ENCODE data around the gene SUCO.

The SUCO gene

DNA sequence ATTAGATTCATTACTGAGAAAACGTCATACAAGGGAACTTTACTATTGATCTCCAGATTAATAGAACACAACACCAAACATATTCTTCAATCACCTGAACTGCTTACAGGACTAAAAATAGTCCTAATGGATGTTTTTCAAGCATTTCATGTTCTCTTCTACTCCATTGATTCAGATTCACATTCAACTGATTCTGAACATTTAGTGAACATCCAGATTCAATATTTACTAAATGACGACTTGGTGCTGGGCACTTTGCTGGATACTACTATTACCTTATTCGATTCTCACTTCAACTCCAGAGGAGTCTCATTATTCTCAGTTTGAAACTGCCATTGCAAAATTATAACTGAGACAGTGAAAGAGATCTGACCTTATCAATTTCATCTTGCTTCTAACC lies 18.8 kb upstream of the SUCO start:
- H3K27ac ChIP-seq (ENCODE audit: insufficient read depth, low read depth, low read length, poor library complexity, severe bottlenecking) = no peak overlapping the region

DNA sequence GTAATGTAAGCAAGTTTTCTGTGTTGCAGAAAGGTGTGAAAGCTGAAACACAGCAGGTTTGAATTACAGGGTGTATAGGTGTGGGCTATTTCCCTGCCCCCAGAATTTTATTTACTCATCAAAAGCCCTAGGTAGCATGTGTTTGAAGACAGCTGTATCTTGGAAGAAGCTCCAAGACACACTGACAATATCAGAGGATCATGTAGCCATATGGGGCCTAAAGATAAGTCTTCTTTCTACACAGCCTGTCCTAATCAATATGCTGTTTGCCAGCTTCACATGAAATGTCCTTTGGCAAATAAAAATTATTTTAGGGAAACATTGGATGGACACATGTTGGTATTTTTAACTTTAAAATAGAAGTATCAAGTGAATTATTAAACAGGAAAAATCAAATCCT lies 17.5 kb upstream of the SUCO start:
- Histone ChIP-seq H3K27ac (ENCODE audit: insufficient read depth, low read depth, low read length, poor library complexity, severe bottlenecking) (no peak overlapping the region), H3K36me3 (ENCODE audit: control insufficient read depth, insufficient read depth, low read length) (no peaks in the 10 kb centered on the region), H3K4me3 (ENCODE audit: insufficient read depth, low read depth, low read length) (no peak overlapping the region), H3K9me3 (ENCODE audit: control insufficient read depth, low read length) (no peaks in the 10 kb centered on the region), H3K4me1 (ENCODE audit: control insufficient read depth, insufficient read depth, low read length) (no peaks in the 10 kb centered on the region), H3K27me3 (ENCODE audit: control insufficient read depth, insufficient read depth, low read length, poor library complexity, severe bottlenecking) (no peaks in the 10 kb centered on the region)

More for the DNA sequence above, 18.8 kb upstream of the SUCO start:
- WGBS, 2 experiments = 92% methylated on average over 3 of the region's 3 CpGs
- Histone ChIP-seq H3K4me1 (ENCODE audit: control insufficient read depth, insufficient read depth, low read length) (no peaks in the 10 kb centered on the region), H3K9me3 (ENCODE audit: control insufficient read depth, low read length) (no peaks in the 10 kb centered on the region), H3K36me3 (ENCODE audit: control insufficient read depth, insufficient read depth, low read length) (no peaks in the 10 kb centered on the region), H3K4me3 (ENCODE audit: insufficient read depth, low read depth, low read length) (no peak overlapping the region), H3K27me3 (ENCODE audit: control insufficient read depth, insufficient read depth, low read length, poor library complexity, severe bottlenecking) (no peaks in the 10 kb centered on the region)

- Histone ChIP-seq H3K4me1 (ENCODE audit: control insufficient read depth, insufficient read depth, low read length) (no peaks in the 10 kb centered on the region), H3K9me3 (ENCODE audit: control insufficient read depth, low read length) (no peaks in the 10 kb centered on the region), H3K36me3 (ENCODE audit: control insufficient read depth, insufficient read depth, low read length) (no peaks in the 10 kb centered on the region), H3K27me3 (ENCODE audit: control insufficient read depth, insufficient read depth, low read length, poor library complexity, severe bottlenecking) (no peaks in the 10 kb centered on the region), H3K27ac (ENCODE audit: insufficient read depth, low read depth, low read length, poor library complexity, severe bottlenecking) (no peak overlapping the region), H3K4me3 (ENCODE audit: insufficient read depth, low read depth, low read length) (no peak overlapping the region)
- WGBS, 2 experiments = 83 to 91% methylated on average over 1 of the region's 1 CpG
These were observed 17.0 kb upstream of the SUCO start for GRCh38 chr1:172515927-172516326.

GRCh38 chr1:172517081-172517480 lies 15.9 kb upstream of the SUCO start:
- Histone ChIP-seq H3K9me3 (ENCODE audit: control insufficient read depth, low read length) (no peaks in the 10 kb centered on the region), H3K36me3 (ENCODE audit: control insufficient read depth, insufficient read depth, low read length) (no peaks in the 10 kb centered on the region), H3K27me3 (ENCODE audit: control insufficient read depth, insufficient read depth, low read length, poor library complexity, severe bottlenecking) (no peaks in the 10 kb centered on the region), H3K4me1 (ENCODE audit: control insufficient read depth, insufficient read depth, low read length) (no peaks in the 10 kb centered on the region), H3K4me3 (ENCODE audit: insufficient read depth, low read depth, low read length) (no peak overlapping the region), H3K27ac (ENCODE audit: insufficient read depth, low read depth, low read length, poor library complexity, severe bottlenecking) (no peak overlapping the region)
- 100% methylated on average over 1 of the region's 1 CpG; no CpG with 5 or more reads in 1 of the 2 experiments for WGBS, 2 experiments

DNA sequence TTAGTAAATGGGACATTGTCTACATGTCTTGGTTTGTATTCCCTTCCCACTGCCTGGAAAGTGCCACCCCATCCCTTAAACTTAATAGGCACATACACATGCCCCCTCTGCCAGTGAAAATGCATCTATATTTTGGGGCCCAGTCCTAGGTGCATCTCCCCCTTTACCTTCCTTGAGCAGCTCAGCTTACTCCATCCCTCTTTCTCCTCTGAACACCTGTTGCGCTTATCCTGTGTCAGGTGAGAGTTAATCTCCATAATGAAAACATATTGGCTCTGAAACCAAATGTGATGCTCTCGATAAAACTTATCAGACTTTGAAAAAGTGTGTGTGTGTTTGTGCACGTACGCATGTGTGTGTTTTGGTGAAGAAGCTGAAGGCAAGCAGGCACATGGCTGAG lies 15.4 kb upstream of the SUCO start:
- no peak overlapping the region for H3K27ac ChIP-seq (ENCODE audit: insufficient read depth, low read depth, low read length, poor library complexity, severe bottlenecking)
- 92 to 93% methylated on average over 4 of the region's 4 CpGs for WGBS, 2 experiments

GRCh38 chr1:172529304-172529703 lies 3.6 kb upstream of the SUCO start:
- Histone ChIP-seq H3K9me3 (ENCODE audit: control insufficient read depth, low read length) (no peaks in the 10 kb centered on the region), H3K27ac (ENCODE audit: insufficient read depth, low read depth, low read length, poor library complexity, severe bottlenecking) (no peak overlapping the region), H3K36me3 (ENCODE audit: control insufficient read depth, insufficient read depth, low read length) (no peaks in the 10 kb centered on the region), H3K4me3 (ENCODE audit: insufficient read depth, low read depth, low read length) (no peak overlapping the region), H3K4me1 (ENCODE audit: control insufficient read depth, insufficient read depth, low read length) (no peaks in the 10 kb centered on the region), H3K27me3 (ENCODE audit: control insufficient read depth, insufficient read depth, low read length, poor library complexity, severe bottlenecking) (peaks cover 11% of the 10 kb centered on the region)
- 91 to 93% methylated on average over 4 of the region's 4 CpGs for WGBS, 2 experiments

More for the DNA sequence above, 15.4 kb upstream of the SUCO start:
- Histone ChIP-seq H3K36me3 (ENCODE audit: control insufficient read depth, insufficient read depth, low read length) (no peaks in the 10 kb centered on the region), H3K9me3 (ENCODE audit: control insufficient read depth, low read length) (no peaks in the 10 kb centered on the region), H3K4me1 (ENCODE audit: control insufficient read depth, insufficient read depth, low read length) (no peaks in the 10 kb centered on the region), H3K4me3 (ENCODE audit: insufficient read depth, low read depth, low read length) (no peak overlapping the region), H3K27me3 (ENCODE audit: control insufficient read depth, insufficient read depth, low read length, poor library complexity, severe bottlenecking) (no peaks in the 10 kb centered on the region)

DNA sequence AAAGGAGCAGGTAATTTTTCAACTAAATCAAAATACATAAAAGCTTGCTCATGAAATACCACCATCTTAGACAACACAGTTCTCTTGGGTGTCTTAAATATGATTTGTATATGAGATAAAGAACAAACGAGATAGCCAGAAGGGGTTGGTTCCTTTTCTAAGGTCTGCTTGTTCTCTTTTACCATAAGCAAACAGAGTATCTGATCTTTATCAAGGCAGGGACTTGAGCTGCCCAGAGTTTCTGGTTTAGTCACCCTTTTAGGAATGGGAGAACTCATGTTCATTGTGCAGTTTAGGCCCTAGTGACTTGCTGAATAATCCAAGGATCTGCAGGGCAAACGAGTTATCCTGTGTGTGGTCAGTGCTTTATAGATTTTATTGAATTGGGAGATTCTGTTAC lies 3.0 kb upstream of the SUCO start:
- no peaks in the 10 kb centered on the region for H3K9me3 ChIP-seq (ENCODE audit: control insufficient read depth, low read length)
- no peaks in the 10 kb centered on the region for H3K4me1 ChIP-seq (ENCODE audit: control insufficient read depth, insufficient read depth, low read length)
- no peak overlapping the region for H3K27ac ChIP-seq (ENCODE audit: insufficient read depth, low read depth, low read length, poor library complexity, severe bottlenecking)
- H3K27me3 ChIP-seq (ENCODE audit: control insufficient read depth, insufficient read depth, low read length, poor library complexity, severe bottlenecking) = peaks cover 11% of the 10 kb centered on the region
- H3K36me3 ChIP-seq (ENCODE audit: control insufficient read depth, insufficient read depth, low read length) = no peaks in the 10 kb centered on the region
- H3K4me3 ChIP-seq (ENCODE audit: insufficient read depth, low read depth, low read length) = no peak overlapping the region
- WGBS, 2 experiments = 79 to 85% methylated on average over 2 of the region's 2 CpGs

GRCh38 chr1:172531412-172532182 lies 1.4 kb upstream of the SUCO start:
- WGBS, 2 experiments = 20 to 21% methylated on average over 11 of the region's 11 CpGs
- no peaks in the 10 kb centered on the region for H3K9me3 ChIP-seq (ENCODE audit: control insufficient read depth, low read length)
- H3K4me1 ChIP-seq (ENCODE audit: control insufficient read depth, insufficient read depth, low read length) = peaks cover 6% of the 10 kb centered on the region
- H3K27ac ChIP-seq (ENCODE audit: insufficient read depth, low read depth, low read length, poor library complexity, severe bottlenecking) = peak overlapping the region; percentile 81
- H3K27me3 ChIP-seq (ENCODE audit: control insufficient read depth, insufficient read depth, low read length, poor library complexity, severe bottlenecking) = peaks cover 11% of the 10 kb centered on the region
- no peaks in the 10 kb centered on the region for H3K36me3 ChIP-seq (ENCODE audit: control insufficient read depth, insufficient read depth, low read length)
- H3K4me3 ChIP-seq (ENCODE audit: insufficient read depth, low read depth, low read length) = peak overlapping the region; percentile 86

- peaks cover 6% of the 10 kb centered on the region for H3K4me1 ChIP-seq (ENCODE audit: control insufficient read depth, insufficient read depth, low read length)
- H3K27me3 ChIP-seq (ENCODE audit: control insufficient read depth, insufficient read depth, low read length, poor library complexity, severe bottlenecking) = peaks cover 11% of the 10 kb centered on the region
- 0% methylated on average over 18 of the region's 18 CpGs for WGBS, 2 experiments
These were observed 709 bp upstream of the SUCO start for GRCh38 chr1:172532183-172532699.

DNA sequence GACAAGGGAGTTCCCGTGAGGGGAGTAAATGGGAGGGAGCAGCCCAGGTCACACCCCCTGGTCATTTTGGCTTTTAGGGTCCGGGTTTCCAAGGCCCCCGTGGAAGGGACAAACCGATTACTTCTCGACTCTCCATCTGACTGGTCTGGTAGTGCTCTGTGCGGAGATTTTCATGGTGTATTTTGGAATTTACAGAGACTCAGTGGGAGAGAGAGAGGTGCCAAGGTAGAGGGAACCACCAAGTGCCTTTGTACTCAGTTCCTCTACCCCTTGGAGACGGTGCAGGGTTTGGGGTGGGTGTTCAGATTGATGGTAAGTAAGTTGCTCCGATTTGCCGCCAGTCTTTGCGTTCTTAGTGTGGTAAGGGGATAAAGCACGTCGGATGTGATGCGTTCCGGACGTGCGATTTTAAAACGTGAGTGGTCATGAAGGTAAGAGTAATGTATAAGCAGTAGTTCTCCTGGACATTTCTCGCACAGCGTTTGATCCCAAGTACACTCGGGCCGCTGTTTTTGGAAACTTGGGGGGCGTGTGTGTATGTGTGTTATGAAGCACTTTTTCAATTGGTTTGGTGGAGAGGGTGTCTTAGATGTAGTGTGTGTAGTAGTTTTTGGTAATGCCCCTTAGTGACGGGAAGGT lies 682 bp downstream of the SUCO start:
- peaks cover 6% of the 10 kb centered on the region for H3K4me1 ChIP-seq (ENCODE audit: control insufficient read depth, insufficient read depth, low read length)
- WGBS, 2 experiments = 0% methylated on average over 23 of the region's 23 CpGs
- peak overlapping the region; percentile 97 for H3K27ac ChIP-seq (ENCODE audit: insufficient read depth, low read depth, low read length, poor library complexity, severe bottlenecking)

More at GRCh38 chr1:172532183-172532699, 709 bp upstream of the SUCO start:
- H3K36me3 ChIP-seq (ENCODE audit: control insufficient read depth, insufficient read depth, low read length) = no peaks in the 10 kb centered on the region
- peak overlapping the region; percentile 81 for H3K27ac ChIP-seq (ENCODE audit: insufficient read depth, low read depth, low read length, poor library complexity, severe bottlenecking)
- no peaks in the 10 kb centered on the region for H3K9me3 ChIP-seq (ENCODE audit: control insufficient read depth, low read length)
- H3K4me3 ChIP-seq (ENCODE audit: insufficient read depth, low read depth, low read length) = peak overlapping the region; percentile 86

More for the DNA sequence above, 682 bp downstream of the SUCO start:
- peaks cover 11% of the 10 kb centered on the region for H3K27me3 ChIP-seq (ENCODE audit: control insufficient read depth, insufficient read depth, low read length, poor library complexity, severe bottlenecking)
- no peaks in the 10 kb centered on the region for H3K9me3 ChIP-seq (ENCODE audit: control insufficient read depth, low read length)
- H3K4me3 ChIP-seq (ENCODE audit: insufficient read depth, low read depth, low read length) = peak overlapping the region; percentile 86
- H3K36me3 ChIP-seq (ENCODE audit: control insufficient read depth, insufficient read depth, low read length) = no peaks in the 10 kb centered on the region
